ENCODE data around the gene WDR75. TPM values are rescaled to one million over a fixed set of nuclear protein-coding genes. Genes with fewer than 3 reads are reported as not detected.

The WDR75 gene
- total RNA-seq, 1 experiment from 2014 or later = 68.4 TPM

GRCh38 chr2:189511210-189511959 is 70.1 kb downstream of the WDR75 start:
- no peak for DNase-seq
- H3K36me3 ChIP-seq = no peaks in the 10 kb centered on the region
- H3K9me3 ChIP-seq = no peaks in the 10 kb centered on the region
- H3K4me3 ChIP-seq = no peak overlapping the region
- H3K27me3 ChIP-seq = no peaks in the 10 kb centered on the region

- Histone ChIP-seq H3K9me3 (no peaks in the 10 kb centered on the region), H3K4me3 (no peak overlapping the region), H3K36me3 (no peaks in the 10 kb centered on the region), H3K27me3 (no peaks in the 10 kb centered on the region)
- DNase-seq = no peak
Observed at GRCh38 chr2:189511960-189512319, 70.7 kb downstream of the WDR75 start.

GRCh38 chr2:189512879-189513278 is 71.6 kb downstream of the WDR75 start:
- no peaks in the 10 kb centered on the region for H3K36me3 ChIP-seq
- no peak for DNase-seq
- H3K27me3 ChIP-seq = no peaks in the 10 kb centered on the region
- H3K9me3 ChIP-seq = no peaks in the 10 kb centered on the region
- H3K4me3 ChIP-seq = no peak overlapping the region

GRCh38 chr2:189514104-189514503 is 72.8 kb downstream of the WDR75 start:
- no peak for DNase-seq
- H3K27me3 ChIP-seq = no peaks in the 10 kb centered on the region
- no peak overlapping the region for H3K4me3 ChIP-seq
- H3K36me3 ChIP-seq = no peaks in the 10 kb centered on the region
- H3K9me3 ChIP-seq = no peaks in the 10 kb centered on the region

GRCh38 chr2:189515264-189515663 is 74.0 kb downstream of the WDR75 start:
- Histone ChIP-seq H3K4me3 (no peak overlapping the region), H3K36me3 (no peaks in the 10 kb centered on the region), H3K27me3 (no peaks in the 10 kb centered on the region), H3K9me3 (no peaks in the 10 kb centered on the region)
- no peak for DNase-seq

GRCh38 chr2:189516546-189516945 is 75.3 kb downstream of the WDR75 start:
- H3K36me3 ChIP-seq = no peaks in the 10 kb centered on the region
- no peaks in the 10 kb centered on the region for H3K9me3 ChIP-seq
- H3K4me3 ChIP-seq = no peak overlapping the region
- H3K27me3 ChIP-seq = no peaks in the 10 kb centered on the region
- DNase-seq = no peak

GRCh38 chr2:189517847-189518535 is 76.7 kb downstream of the WDR75 start:
- H3K4me3 ChIP-seq = no peak overlapping the region
- H3K27me3 ChIP-seq = no peaks in the 10 kb centered on the region
- no peaks in the 10 kb centered on the region for H3K9me3 ChIP-seq
- no peaks in the 10 kb centered on the region for H3K36me3 ChIP-seq
- DNase-seq = no peak

- Histone ChIP-seq H3K9me3 (no peaks in the 10 kb centered on the region), H3K27me3 (no peaks in the 10 kb centered on the region), H3K36me3 (no peaks in the 10 kb centered on the region), H3K4me3 (no peak overlapping the region)
- DNase-seq = no peak
Observed at GRCh38 chr2:189519631-189520387, 78.5 kb downstream of the WDR75 start.

GRCh38 chr2:189521699-189522434 is 80.6 kb downstream of the WDR75 start:
- Histone ChIP-seq H3K27me3 (no peaks in the 10 kb centered on the region), H3K9me3 (no peaks in the 10 kb centered on the region), H3K36me3 (no peaks in the 10 kb centered on the region), H3K4me3 (no peak overlapping the region)
- DNase-seq = no peak

GRCh38 chr2:189522435-189523151 is 81.3 kb downstream of the WDR75 start:
- Histone ChIP-seq H3K27me3 (no peaks in the 10 kb centered on the region), H3K4me3 (no peak overlapping the region), H3K36me3 (no peaks in the 10 kb centered on the region), H3K9me3 (no peaks in the 10 kb centered on the region)
- DNase-seq = no peak

GRCh38 chr2:189524746-189525145 is 83.5 kb downstream of the WDR75 start:
- no peaks in the 10 kb centered on the region for H3K36me3 ChIP-seq
- no peak for DNase-seq
- no peaks in the 10 kb centered on the region for H3K9me3 ChIP-seq
- no peak overlapping the region for H3K4me3 ChIP-seq
- no peaks in the 10 kb centered on the region for H3K27me3 ChIP-seq

Other genes starting within 250 kb of the WDR75 start
- gene SLC40A1, start 139.3 kb downstream of the WDR75 start, total RNA-seq (2014; rRNA removed; shearing (Covaris generic); ENCODE audit: low replicate concordance) = 0.13 TPM in 1 of 2 replicates, not detected in the other
- 49.5 and 151 TPM in 2 replicates for gene ASNSD1, start 220.0 kb downstream of the WDR75 start, total RNA-seq (2014; rRNA removed; shearing (Covaris generic); ENCODE audit: low replicate concordance)
- 0.17 and 3.9 TPM in 2 replicates for gene ANKAR, start 233.2 kb downstream of the WDR75 start, total RNA-seq (2014; rRNA removed; shearing (Covaris generic); ENCODE audit: low replicate concordance)

Data from MG63 (cell line).